Left ventricle myocardium superior (tissue), 1 donor: ENCODE results near the gene NFIL3. TPM values are rescaled to one million over a fixed set of nuclear protein-coding genes. Genes with fewer than 3 reads are reported as not detected.
A peak's percentile ranks its signal among the peaks of the same experiment; 100 is the strongest.
"Not testable (repeated sequence)": the region's sequence is repeated elsewhere in the genome, so short reads cannot be mapped to it uniquely, and the experiment has no call there.

Experiments
- ATAC-seq: fragments of 200-7000 bp; cut with Tn5 transposase; one replicate; pipeline ENCODE4 v1.9.1; 2020; ENCODE audit warnings: mild to moderate bottlenecking, moderate library complexity
- DNase-seq: peaks from one replicate; pipeline ENCODE4 v3.0.0-alpha.2; 2020
- intact Hi-C: fragments of 100-400 bp; cut with micrococcal nuclease; formaldehyde crosslinking; loops from one replicate; pipeline ENCODE4 v1.11.0; 2022
- total RNA-seq: library from RNA; stranded (reverse); fragmentation: NEBNext Ultra II Directional; extraction: Animal tissue kit (Norgen Biotek cat#: 25700); gene quantifications from one replicate; pipeline ENCODE4 v1.2.1, GENCODE V29; 2021
- donor health status: DM: no; HTN: yes; CAD: no; lungs with severe emphysema.

The NFIL3 gene
- total RNA-seq, 1 donor from 2014 or later, result 19.6 TPM

- ATAC-seq (no peak), DNase-seq (no peak)
- intact Hi-C loops, result no loop called here
These were observed 51.7 kb downstream of the NFIL3 start for GRCh38 chr9:91371894-91372293.

- ATAC-seq, intact Hi-C loops, DNase-seq: not testable (repeated sequence)
These were observed 53.6 kb downstream of the NFIL3 start for GRCh38 chr9:91370006-91370405.

GRCh38 chr9:91364702-91365101 is 58.9 kb downstream of the NFIL3 start:
- ATAC-seq (no peak), DNase-seq (no peak)
- intact Hi-C loops, result loop anchor here (5.0 kb wide), 1 partner anchor 58 kb away; the partner anchor contains the start of gene NFIL3

GRCh38 chr9:91364005-91364404 is 59.6 kb downstream of the NFIL3 start:
- DNase-seq (no peak), ATAC-seq (no peak)
- intact Hi-C loops, result loop anchor here (5.0 kb wide), 1 partner anchor 58 kb away; the partner anchor contains the start of gene NFIL3

- no peak for ATAC-seq
- no peak for DNase-seq
- intact Hi-C loops, result loop anchor here (5.0 kb wide), 1 partner anchor 60 kb away; the partner anchor contains the start of gene NFIL3
These were observed 61.5 kb downstream of the NFIL3 start for GRCh38 chr9:91362051-91362611.

GRCh38 chr9:91361291-91362050 is 62.2 kb downstream of the NFIL3 start, which contains the start of gene AUH:
Gene AUH (minus strand): TSS chr9:91361918. CDS start chr9:91361889, 29 bp downstream.
- intact Hi-C loops, result loop anchor here (5.0 kb wide), 1 partner anchor 61 kb away; the partner anchor contains the start of gene NFIL3
- peak; percentile 99 for ATAC-seq
- peak; percentile 93 for DNase-seq

GRCh38 chr9:91360551-91361290 is 62.9 kb downstream of the NFIL3 start:
- ATAC-seq (peak; percentile 17), DNase-seq (no peak)
- intact Hi-C loops, result loop anchor here (5.0 kb wide), 1 partner anchor 62 kb away; the partner anchor contains the start of gene NFIL3

- ATAC-seq (no peak), DNase-seq (no peak)
- intact Hi-C loops, result loop anchor here (5.0 kb wide), 1 partner anchor 62 kb away; the partner anchor contains the start of gene NFIL3
These were observed 63.7 kb downstream of the NFIL3 start for GRCh38 chr9:91359734-91360470.

GRCh38 chr9:91359083-91359482 is 64.5 kb downstream of the NFIL3 start:
- ATAC-seq, result no peak
- intact Hi-C loops, result no loop called here
- no peak for DNase-seq

Other genes with a start within 250 kb of the NFIL3 start
- 44.1 TPM for gene AUH, start 61.9 kb downstream of the NFIL3 start, total RNA-seq